SU-DHL-6 (cell line): Measurements from ENCODE around the gene MLST8.

Experiments
- H2AFZ ChIP-seq: fragments of 200-600 bp; sonication (generic); 2 replicates; pipeline ENCODE4 v1.6.1; 2014; ENCODE audit warnings: low read depth, mild to moderate bottlenecking, moderate library complexity, mixed read lengths, antibody characterized with exemption, low read length; ENCODE audit not compliant: severe bottlenecking
- H3F3A ChIP-seq: fragments of 200-600 bp; shearing (Covaris generic); 2 replicates; pipeline ENCODE4 v1.6.0; 2016; ENCODE audit warnings: antibody characterized with exemption, mild to moderate bottlenecking; ENCODE audit not compliant: insufficient read depth
- H3K27ac ChIP-seq: fragments of 200-600 bp; sonication (generic); 2 replicates; pipeline ENCODE4 v1.5.1; 2016; ENCODE audit warnings: low read depth, mild to moderate bottlenecking, low read length, moderate library complexity, mixed read lengths
- H3K27me3 ChIP-seq: fragments of 200-600 bp; sonication (generic), shearing (Covaris generic); 2 replicates; pipeline ENCODE4 v1.6.0; 2014; ENCODE audit warnings: mild to moderate bottlenecking, low read length
- H3K36me3 ChIP-seq: fragments of 200-600 bp; sonication (generic); 2 replicates; pipeline ENCODE4 v1.6.1; 2014; ENCODE audit warnings: mild to moderate bottlenecking, low read length, mixed read lengths
- H3K4me2 ChIP-seq: fragments of 300-600, 200-600 bp; shearing (Covaris generic), sonication (generic); 2 replicates; pipeline ENCODE4 v1.6.0; 2014; ENCODE audit warnings: low read length, low read depth, mild to moderate bottlenecking; ENCODE audit not compliant: poor library complexity, severe bottlenecking
- H3K4me3 ChIP-seq: fragments of 200-600 bp; sonication (generic); 2 replicates; pipeline ENCODE4 v1.5.1; 2014; ENCODE audit warnings: antibody characterized with exemption, low read length, mild to moderate bottlenecking, mixed read lengths; ENCODE audit not compliant: insufficient read depth, poor library complexity, severe bottlenecking
- H3K79me2 ChIP-seq: fragments of 200-600 bp; sonication (generic); 2 replicates; pipeline ENCODE4 v1.6.1; 2014; ENCODE audit warnings: mild to moderate bottlenecking, low read length, moderate library complexity; ENCODE audit not compliant: insufficient read depth
- H3K9ac ChIP-seq: fragments of 200-600 bp; sonication (generic); 2 replicates; pipeline ENCODE4 v1.7.0; 2014; ENCODE audit warnings: mild to moderate bottlenecking, low read length
- H3K9me2 ChIP-seq: fragments of 200-600 bp; sonication (generic); replicated peaks from 2 replicates; pipeline ENCODE4 v1.6.1; 2014; ENCODE audit warnings: low read length; ENCODE audit not compliant: insufficient read depth
- H3K9me3 ChIP-seq: fragments of 200-600 bp; sonication (generic); 2 replicates; pipeline ENCODE4 v1.6.1; 2014; ENCODE audit warnings: low read length, mixed read lengths; ENCODE audit not compliant: insufficient read depth
- H4K20me1 ChIP-seq: fragments of 200-600 bp; sonication (generic); 2 replicates; pipeline ENCODE4 v1.6.1; 2014; ENCODE audit warnings: low read depth, mild to moderate bottlenecking, antibody characterized with exemption, low read length, moderate library complexity, mixed read lengths
- CTCF ChIP-seq: fragments of 200-600 bp; sonication (generic); IDR thresholded peaks from one replicate; pipeline ENCODE4 v1.5.1; 2017; ENCODE audit warnings: antibody characterized with exemption, mild to moderate bottlenecking, low read length, moderate library complexity; ENCODE audit not compliant: insufficient read depth, poor library complexity, severe bottlenecking
- EZH2phosphoT487 ChIP-seq: fragments of 200-600 bp; sonication (generic), shearing (Covaris generic); conservative IDR thresholded peaks from 2 replicates; pipeline ENCODE4 v1.6.1; 2018; ENCODE audit warnings: mild to moderate bottlenecking, antibody characterized with exemption, low read length, moderate library complexity, mixed read lengths

MLST8 gene

DNA sequence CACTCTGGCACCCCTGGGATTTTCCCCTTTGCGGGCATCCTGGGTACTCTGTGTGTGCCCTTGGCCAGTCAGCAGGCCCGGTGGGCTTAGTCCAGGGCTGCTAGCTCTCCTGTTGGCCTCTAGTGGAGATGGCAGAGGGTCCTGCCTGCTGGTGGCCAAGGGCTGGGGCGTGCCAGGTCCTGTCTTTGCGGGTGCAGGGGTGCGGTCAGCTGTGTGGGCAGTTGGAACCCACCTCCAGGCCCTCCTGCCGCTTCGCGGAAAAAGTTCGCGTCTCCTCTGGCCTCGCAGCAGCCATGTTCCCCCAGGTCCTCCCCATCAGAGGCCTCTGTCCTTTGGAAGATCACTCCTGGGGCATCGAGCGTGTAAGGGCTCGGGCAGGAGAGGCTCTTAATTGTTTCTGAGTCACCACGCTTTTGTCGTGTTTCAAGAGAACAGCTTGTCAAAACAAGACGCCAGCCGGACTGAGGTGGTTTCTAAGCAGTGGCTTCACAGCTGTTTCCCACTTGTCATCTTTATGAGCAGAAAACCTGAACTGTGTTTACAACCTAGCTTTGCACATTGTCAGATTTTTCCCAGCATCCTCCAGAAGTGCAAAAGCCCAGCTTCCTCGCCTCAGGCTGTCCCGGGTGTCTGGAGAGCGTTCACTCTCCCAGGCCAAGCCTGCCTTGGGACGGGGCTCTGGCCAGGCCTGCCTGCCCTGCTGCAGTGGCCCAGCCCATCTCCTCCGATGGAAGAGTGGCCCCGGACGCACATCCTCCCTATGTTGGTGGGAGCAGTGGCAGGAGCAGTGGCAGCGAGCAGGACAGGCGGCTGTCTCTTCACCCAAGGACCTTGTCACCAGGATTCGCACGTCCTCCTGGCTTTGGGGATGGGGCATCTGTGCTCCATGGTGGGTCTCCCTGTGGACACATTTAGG lies 26.0 kb downstream of the MLST8 start:
- Histone ChIP-seq H3K4me2 (no peak overlapping the region), H3K36me3 (no peaks in the 10 kb centered on the region), H3K27ac (no peak overlapping the region), H3F3A (no peaks in the 10 kb centered on the region), H3K4me3 (no peak overlapping the region), H4K20me1 (no peaks in the 10 kb centered on the region), H3K27me3 (no peaks in the 10 kb centered on the region), H2AFZ (no peak overlapping the region), H3K9me2 (no peaks in the 10 kb centered on the region), H3K79me2 (peaks cover 18% of the 10 kb centered on the region), H3K9ac (no peak overlapping the region), H3K9me3 (no peaks in the 10 kb centered on the region)
- TF ChIP-seq EZH2phosphoT487, result no peak
- no peak for TF ChIP-seq CTCF

DNA sequence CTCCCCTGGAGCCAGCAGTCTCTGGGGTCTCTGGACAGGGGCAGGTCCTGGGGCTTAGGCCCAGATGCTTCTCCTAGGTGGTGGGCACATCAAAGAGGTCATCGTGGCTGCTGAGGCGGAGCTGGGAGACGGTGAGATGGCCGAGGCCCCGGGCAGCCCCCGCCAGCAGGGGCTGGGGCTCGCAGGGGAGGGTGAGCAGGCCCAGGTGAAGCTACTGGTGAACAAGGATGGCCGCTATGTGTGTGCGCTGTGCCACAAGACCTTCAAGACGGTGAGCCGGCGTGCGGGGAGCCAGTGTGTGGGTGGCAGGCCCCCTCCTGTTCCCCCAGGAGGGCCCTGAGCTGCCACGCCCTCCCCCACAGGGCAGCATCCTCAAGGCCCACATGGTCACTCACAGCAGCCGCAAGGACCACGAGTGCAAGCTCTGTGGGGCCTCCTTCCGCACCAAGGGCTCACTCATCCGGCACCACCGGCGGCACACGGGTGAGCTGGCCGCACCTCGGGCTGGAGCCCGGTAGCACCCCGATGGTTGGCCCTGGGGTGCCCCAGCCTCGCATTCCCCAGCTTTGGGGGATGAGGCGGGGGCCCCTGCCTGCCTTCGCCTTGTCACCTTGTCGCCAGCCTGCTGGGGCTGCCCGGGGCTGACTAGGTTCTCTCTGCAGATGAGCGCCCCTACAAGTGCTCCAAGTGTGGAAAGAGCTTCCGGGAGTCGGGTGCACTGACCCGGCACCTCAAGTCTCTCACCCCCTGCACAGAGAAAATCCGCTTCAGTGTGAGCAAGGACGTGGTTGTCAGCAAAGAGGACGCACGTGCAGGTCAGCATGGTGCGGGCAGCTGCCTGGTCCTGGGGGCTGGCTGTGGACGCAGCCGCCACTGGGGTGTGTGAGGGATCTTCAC lies 27.1 kb downstream of the MLST8 start:
- Histone ChIP-seq H2AFZ (no peak overlapping the region), H3K27me3 (no peaks in the 10 kb centered on the region), H3K9me2 (no peaks in the 10 kb centered on the region), H3K79me2 (peaks cover 9% of the 10 kb centered on the region; the same call in 1 of the 2 replicates), H3K4me3 (no peak overlapping the region), H3K4me2 (no peak overlapping the region), H3F3A (no peaks in the 10 kb centered on the region), H3K9ac (no peak overlapping the region), H3K27ac (no peak overlapping the region), H3K9me3 (no peaks in the 10 kb centered on the region), H4K20me1 (no peaks in the 10 kb centered on the region), H3K36me3 (no peaks in the 10 kb centered on the region)
- TF ChIP-seq EZH2phosphoT487 (no peak), CTCF (no peak)

DNA sequence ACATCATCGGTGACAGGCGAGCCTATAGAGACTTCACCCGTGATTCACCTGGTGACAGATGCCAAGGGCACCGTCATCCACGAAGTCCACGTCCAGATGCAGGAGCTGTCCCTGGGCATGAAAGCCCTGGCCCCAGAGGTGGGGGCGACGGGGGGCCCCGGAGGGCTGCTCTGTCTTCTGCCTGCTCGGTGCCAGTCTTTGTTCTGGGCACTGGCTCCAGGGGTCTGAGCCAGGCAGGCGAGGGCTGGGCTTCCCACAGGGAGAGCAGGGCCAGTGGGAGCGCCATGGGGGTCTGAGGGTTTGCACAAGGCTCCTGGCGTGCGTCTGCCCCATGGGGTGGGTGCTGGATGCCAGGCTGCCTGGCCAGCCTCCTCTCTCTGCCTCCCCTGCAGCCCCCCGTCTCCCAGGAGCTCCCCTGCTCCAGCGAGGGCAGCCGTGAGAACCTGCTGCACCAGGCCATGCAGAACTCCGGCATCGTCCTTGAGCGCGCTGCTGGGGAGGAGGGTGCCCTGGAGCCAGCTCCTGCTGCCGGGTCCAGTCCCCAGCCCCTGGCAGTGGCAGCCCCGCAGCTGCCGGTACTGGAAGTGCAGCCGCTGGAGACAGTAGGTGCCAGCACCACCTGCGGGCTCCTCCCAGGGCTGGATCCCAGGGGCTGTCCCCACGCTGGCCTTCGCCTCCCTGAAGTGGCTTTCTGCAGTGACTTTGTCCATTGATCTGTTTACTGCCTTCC lies 28.0 kb downstream of the MLST8 start:
- Histone ChIP-seq H3K4me2 (no peak overlapping the region), H3K27me3 (no peaks in the 10 kb centered on the region), H3F3A (no peaks in the 10 kb centered on the region), H3K36me3 (no peaks in the 10 kb centered on the region), H2AFZ (no peak overlapping the region), H3K9ac (no peak overlapping the region), H3K79me2 (0 out of 2 replicates have a peak, but pooled peaks cover 3% of the 10 kb centered on the region), H3K27ac (no peak overlapping the region), H3K9me2 (no peaks in the 10 kb centered on the region), H3K9me3 (no peaks in the 10 kb centered on the region), H3K4me3 (no peak overlapping the region), H4K20me1 (no peaks in the 10 kb centered on the region)
- TF ChIP-seq EZH2phosphoT487, result no peak
- no peak for TF ChIP-seq CTCF
